WI38 (cell line): ENCODE data around the gene WNK3.

Source experiments
- H3K4me3 ChIP-seq: 2 replicates; pipeline ENCODE4 v1.5.1; 2011; ENCODE audit warnings: low read depth, mild to moderate bottlenecking, control low read depth, low read length
- TF ChIP-seq, protein P1 (sequence below): IDR thresholded peaks from 2 replicates; pipeline ENCODE4 v1.5.1; 2012; ENCODE audit warnings: low read depth, mild to moderate bottlenecking, control low read depth, low read length

WNK3 gene

DNA sequence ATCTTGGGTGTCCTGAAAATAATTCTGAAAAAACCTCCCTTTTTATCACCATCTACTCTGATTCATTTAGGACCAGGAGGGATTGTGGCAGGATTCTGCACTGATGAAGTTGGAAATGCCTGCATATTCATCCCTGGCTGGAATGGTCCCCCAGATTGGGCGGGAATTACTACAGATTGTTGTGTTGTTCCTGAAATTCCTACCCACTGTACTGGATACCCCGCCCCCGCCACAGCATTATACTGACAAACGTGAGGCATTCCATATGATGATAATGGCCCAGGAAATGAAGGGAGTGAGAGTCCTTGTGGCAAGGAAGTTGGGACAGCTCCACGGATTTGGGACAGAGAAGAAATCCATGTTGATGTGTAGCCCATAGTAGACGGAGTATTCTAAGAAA, 159.6 kb downstream of the WNK3 start:
- TF ChIP-seq, protein P1, sequence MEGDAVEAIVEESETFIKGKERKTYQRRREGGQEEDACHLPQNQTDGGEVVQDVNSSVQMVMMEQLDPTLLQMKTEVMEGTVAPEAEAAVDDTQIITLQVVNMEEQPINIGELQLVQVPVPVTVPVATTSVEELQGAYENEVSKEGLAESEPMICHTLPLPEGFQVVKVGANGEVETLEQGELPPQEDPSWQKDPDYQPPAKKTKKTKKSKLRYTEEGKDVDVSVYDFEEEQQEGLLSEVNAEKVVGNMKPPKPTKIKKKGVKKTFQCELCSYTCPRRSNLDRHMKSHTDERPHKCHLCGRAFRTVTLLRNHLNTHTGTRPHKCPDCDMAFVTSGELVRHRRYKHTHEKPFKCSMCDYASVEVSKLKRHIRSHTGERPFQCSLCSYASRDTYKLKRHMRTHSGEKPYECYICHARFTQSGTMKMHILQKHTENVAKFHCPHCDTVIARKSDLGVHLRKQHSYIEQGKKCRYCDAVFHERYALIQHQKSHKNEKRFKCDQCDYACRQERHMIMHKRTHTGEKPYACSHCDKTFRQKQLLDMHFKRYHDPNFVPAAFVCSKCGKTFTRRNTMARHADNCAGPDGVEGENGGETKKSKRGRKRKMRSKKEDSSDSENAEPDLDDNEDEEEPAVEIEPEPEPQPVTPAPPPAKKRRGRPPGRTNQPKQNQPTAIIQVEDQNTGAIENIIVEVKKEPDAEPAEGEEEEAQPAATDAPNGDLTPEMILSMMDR: no peak
- no peak overlapping the region for H3K4me3 ChIP-seq

DNA sequence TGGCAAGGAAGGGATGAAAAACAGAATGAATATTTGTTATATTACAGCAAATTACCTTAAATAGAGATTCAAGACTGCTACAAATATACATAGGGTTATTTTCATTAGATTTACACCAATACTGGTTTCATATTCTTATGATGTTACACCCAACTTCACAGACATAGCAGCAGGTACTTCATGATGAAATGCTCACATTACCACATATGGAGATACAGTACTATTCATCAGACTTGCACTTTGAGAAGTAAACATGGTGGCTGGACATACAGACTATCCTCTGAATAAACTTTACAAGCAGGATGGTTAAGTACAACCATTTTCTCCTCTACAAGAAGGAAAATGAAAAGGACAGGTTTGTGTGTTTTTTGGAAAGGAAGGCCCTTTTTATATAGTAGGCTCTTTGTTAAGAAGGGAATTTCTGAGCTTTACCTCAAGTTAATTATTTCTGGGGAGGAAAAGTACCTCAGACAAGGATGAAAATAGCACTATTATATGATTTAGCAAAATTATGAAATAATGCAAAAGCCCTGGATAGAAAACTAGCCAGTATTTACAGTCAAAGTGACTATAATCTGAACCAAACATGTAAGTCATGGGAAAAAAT, 162.8 kb downstream of the WNK3 start:
- H3K4me3 ChIP-seq: no peak overlapping the region
- TF ChIP-seq, protein P1: no peak

DNA sequence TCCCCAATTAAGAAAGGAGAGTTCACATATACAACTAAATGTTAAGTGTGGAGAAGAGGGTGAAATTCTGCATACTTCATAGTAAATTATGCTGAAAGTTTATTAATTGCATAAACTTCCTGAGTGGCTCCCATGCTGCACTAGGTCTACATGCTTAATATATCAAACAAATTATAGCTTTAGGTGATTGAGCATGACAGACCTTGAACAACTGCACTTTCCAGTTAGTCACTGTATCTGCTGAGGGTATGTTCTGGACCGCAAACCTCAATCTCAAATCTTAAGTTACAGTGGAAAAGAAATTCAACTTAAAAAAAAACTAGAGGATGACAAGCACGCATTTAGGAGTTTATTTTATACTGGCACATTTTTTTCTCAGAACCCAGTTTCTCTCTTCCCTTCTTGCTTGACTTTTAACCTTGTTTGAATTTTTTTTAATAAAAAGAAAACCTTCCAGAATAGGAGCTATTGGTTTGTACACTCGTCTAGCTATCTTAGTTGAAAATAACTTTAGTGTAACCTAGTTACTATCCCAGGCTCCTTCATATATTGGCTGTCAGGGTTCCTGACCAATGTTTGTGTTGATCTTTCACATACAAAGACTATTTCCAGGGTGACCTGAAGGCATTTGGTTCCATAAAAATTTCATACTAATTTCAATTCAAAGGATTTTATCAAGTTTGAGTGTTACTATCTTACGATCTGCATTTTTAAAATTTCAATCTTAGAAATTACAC, 164.6 kb downstream of the WNK3 start:
- TF ChIP-seq, protein P1: no peak

DNA sequence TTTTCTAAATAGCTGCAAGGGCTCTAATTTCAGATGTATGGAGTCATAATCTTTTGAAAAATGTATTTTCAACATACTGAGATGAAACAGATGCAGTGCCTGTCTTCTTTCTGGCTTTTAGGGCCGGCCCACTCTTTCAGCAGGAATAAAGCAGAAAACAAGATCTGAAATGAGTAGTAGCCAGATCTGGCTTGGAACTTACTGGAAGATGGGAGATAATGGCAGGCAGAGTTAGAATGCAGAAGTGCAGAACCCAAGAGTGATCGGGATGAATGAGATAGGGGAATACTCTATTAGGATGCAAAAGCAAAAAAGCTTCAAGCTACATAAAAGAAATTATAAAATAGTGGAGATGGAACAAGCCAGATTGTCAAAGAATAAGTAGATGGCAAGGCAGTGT, 173.4 kb downstream of the WNK3 start:
- TF ChIP-seq, protein P1: no peak
- no peak overlapping the region for H3K4me3 ChIP-seq

More for the DNA sequence above, 164.6 kb downstream of the WNK3 start:
- no peak overlapping the region for H3K4me3 ChIP-seq

DNA sequence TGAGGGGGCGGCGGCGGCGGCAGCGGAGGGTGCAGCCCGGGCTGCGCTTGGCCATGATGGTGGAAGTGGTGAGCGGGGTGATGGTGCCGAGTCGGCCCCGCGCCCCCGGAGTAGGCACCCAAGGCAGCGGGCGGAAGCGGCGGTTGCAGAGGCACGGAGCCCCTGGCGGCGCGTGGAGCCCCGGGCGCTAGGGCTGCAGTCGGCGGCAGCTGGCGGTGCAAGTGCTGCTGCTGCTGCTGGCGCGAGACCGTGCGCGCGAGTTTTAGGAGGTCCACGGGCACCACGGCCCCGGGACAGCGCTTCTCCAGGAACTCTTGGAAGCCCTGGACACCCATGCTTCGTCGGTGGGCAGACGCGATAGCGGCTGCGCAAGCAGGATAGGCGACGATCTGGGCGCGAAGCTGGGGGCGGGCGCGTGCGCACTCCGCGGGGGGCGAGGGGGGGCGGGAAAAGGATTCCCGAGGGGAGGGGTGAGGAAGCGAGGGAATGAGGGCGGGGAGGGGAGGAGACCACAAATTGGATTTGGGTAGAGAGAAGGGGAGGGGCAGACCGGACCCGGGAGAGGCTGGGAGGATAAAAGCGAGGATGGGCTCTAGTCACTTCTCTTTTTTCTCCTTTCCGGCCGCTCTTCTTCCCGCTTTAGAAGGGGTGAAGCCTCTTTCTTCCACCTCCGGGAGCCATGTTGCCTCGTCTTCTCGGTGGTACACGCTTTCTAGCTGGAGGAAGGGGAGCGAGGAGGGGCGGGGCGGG, 174.8 kb downstream of the WNK3 start, which contains the start of gene FAM120C:
Gene FAM120C, minus strand, starts transcription at position 391 of the 750 bp plus-strand sequence. Its CDS starts 56 bp downstream, at position 335.
- H3K4me3 ChIP-seq: peak within 1 kb of the TSS; percentile 66
- TF ChIP-seq, protein P1: no peak

DNA sequence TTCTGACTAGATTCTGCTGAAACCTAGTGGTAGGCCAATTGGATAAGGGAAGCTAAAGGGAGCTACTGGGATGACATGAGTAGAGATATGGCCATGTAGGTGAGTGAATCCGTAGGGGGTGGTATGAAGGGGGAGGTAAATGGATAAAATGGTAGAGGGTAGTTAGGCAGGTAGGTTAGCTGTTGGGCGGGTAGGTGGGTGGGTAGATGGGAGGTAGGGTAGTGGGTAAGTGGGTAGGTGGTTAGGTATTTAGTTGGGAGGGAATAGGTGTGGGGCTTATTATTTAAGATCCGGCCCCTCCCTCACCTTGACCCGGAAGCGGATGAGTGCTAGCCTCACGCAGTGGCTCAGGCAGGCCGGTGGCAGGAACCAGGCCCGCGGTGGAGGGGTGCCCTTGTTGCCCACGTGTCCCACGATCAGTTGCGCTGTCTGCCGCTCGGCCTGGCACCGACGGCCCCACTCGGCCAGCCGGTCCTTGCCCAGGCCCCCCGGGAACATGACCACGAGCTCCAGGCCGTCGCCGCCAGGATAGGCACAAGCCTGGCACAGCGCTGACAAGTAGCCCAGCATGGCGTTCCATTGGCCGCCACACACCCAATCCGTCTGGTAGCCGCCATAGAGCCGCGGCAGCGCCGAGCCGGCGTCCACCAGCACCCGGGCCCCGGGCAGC, 175.5 kb downstream of the WNK3 start:
- TF ChIP-seq, protein P1: no peak
- peak overlapping the region; percentile 66 for H3K4me3 ChIP-seq
